Lower lobe of right lung (tissue), 2 donors: Measurements from ENCODE around the gene KIF1C. TPM values are rescaled to one million over a fixed set of nuclear protein-coding genes. Genes with fewer than 3 reads are reported as not detected.
A peak's percentile ranks its signal among the peaks of the same experiment; 100 is the strongest.

Source experiments
- ATAC-seq, 2 donors: fragments of 200-7000 bp; cut with Tn5 transposase; one replicate each; pipeline ENCODE4 v1.9.1; 2020 to 2022; ENCODE audit warnings: mild to moderate bottlenecking in 2 of 2, moderate library complexity in 2 of 2
- DNase-seq: peaks from one replicate; pipeline ENCODE4 v3.0.0-alpha.2; 2020
- H3K27ac ChIP-seq: fragments of 200-600 bp; one replicate; pipeline ENCODE4 v1.8.0; 2022
- H3K27me3 ChIP-seq: fragments of 200-600 bp; one replicate; pipeline ENCODE4 v1.8.0; 2022; ENCODE audit warnings: low read depth
- H3K36me3 ChIP-seq: fragments of 200-600 bp; one replicate; pipeline ENCODE4 v1.8.0; 2022; ENCODE audit warnings: mild to moderate bottlenecking
- H3K4me1 ChIP-seq: fragments of 200-600 bp; one replicate; pipeline ENCODE4 v1.8.0; 2022
- H3K4me3 ChIP-seq: fragments of 200-600 bp; one replicate; pipeline ENCODE4 v1.8.0; 2022; ENCODE audit warnings: mild to moderate bottlenecking
- H3K9me3 ChIP-seq: fragments of 200-600 bp; one replicate; pipeline ENCODE4 v1.8.0; 2022
- intact Hi-C: fragments of 100-400 bp; cut with DNase I; formaldehyde crosslinking; loops from one replicate; pipeline ENCODE4 v1.11.0; 2022
- total RNA-seq: library from RNA; stranded (reverse); fragmentation: NEBNext Ultra II Directional; extraction: Animal tissue kit (Norgen Biotek cat#: 25700); gene quantifications from one replicate; pipeline ENCODE4 v1.2.1, GENCODE V29; 2021
- TF ChIP-seq, protein P1 (sequence below): fragments of 200-600 bp; IDR thresholded peaks from one replicate; pipeline ENCODE4 v1.8.0; 2022; ENCODE audit warnings: antibody characterized with exemption, mild to moderate bottlenecking
- donor health status: DM: no; HTN: yes; CAD: no; lungs with severe emphysema.

Gene KIF1C
- total RNA-seq, 1 donor from 2014 or later, result 182 TPM

DNA sequence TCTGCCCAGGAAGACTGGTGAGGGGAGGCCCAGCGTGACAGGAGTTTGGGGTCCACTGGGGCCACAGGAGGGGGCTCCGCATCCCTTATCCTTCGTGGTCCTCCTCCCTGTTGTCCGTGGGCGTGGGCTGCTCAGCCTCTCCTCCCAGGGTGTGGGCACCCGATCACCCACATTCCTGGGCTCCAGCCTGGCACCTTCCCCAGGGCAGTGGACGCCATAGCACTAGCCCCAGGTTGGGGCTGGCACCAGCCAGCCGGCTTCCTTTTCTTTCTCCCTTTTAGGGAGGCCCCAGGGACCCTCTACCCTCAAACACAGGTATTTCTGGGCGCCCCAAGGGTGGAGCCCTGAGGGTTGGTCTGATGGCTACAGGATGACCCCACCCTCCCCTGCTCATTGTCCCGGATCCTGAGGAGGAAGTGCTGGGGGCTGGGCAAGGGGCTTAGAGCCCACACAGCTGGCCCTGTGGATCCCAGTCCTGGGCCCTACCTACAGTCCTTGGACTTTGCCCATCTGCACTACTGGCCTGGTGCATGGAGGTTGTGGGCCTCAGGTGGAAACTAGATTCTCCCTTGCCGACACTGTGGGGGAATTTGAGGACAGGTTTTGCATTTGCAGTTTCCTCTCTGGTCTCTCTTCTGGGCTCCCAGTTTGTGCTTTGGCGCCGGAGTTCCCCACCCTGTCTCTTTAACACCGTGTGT lies 1.1 kb downstream of the KIF1C start:
- TF ChIP-seq, protein P1, sequence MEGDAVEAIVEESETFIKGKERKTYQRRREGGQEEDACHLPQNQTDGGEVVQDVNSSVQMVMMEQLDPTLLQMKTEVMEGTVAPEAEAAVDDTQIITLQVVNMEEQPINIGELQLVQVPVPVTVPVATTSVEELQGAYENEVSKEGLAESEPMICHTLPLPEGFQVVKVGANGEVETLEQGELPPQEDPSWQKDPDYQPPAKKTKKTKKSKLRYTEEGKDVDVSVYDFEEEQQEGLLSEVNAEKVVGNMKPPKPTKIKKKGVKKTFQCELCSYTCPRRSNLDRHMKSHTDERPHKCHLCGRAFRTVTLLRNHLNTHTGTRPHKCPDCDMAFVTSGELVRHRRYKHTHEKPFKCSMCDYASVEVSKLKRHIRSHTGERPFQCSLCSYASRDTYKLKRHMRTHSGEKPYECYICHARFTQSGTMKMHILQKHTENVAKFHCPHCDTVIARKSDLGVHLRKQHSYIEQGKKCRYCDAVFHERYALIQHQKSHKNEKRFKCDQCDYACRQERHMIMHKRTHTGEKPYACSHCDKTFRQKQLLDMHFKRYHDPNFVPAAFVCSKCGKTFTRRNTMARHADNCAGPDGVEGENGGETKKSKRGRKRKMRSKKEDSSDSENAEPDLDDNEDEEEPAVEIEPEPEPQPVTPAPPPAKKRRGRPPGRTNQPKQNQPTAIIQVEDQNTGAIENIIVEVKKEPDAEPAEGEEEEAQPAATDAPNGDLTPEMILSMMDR, result no peak
- H3K4me1 ChIP-seq, result peaks cover 38% of the 10 kb centered on the region
- peak overlapping the region; percentile 99 for H3K4me3 ChIP-seq
- ATAC-seq (peak; percentile 18 to 29), DNase-seq (peak; percentile 60)
- H3K27me3 ChIP-seq, result no peaks in the 10 kb centered on the region
- peak overlapping the region; percentile 94 for H3K27ac ChIP-seq
- H3K9me3 ChIP-seq, result no peaks in the 10 kb centered on the region
- H3K36me3 ChIP-seq, result peaks cover 30% of the 10 kb centered on the region
- intact Hi-C loops, result no loop called here

DNA sequence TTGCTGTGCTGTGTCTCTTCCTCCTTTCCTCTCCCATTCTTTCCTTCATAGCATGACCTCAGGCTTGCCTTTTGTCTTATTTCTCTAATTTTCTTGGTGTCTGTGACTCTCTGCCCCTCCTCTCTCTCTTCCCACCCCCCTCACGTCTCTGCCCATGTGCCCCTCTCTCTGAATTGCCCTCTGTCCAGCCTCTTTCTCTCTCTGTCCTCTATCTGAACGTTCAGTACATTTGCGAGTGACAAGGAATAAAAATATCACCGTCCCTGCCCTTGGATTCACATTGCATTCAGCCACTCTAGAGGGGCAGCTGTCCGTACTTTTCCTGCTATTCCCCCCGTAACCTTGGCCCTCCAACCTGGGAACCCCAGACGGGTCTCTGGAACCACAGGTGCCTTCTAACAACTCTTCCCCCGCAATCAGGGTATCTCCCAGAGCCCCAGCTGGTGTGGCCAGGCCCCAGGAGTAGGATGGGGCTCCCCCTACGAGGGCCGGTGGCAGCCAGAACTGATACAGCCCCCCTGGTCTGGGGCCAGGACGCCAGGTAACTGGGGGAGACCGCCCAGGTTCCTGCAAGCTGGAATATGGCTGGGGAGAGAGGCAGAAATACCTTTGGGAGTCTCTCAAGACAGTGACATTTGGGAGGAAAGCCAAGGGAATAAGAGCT lies 1.8 kb downstream of the KIF1C start:
- H3K9me3 ChIP-seq, result no peaks in the 10 kb centered on the region
- peak overlapping the region; percentile 99 for H3K4me3 ChIP-seq
- H3K27me3 ChIP-seq, result no peaks in the 10 kb centered on the region
- ATAC-seq (no peak), DNase-seq (no peak)
- TF ChIP-seq, protein P1, result no peak
- H3K4me1 ChIP-seq, result peaks cover 38% of the 10 kb centered on the region
- peaks cover 37% of the 10 kb centered on the region for H3K36me3 ChIP-seq
- intact Hi-C loops, result no loop called here
- H3K27ac ChIP-seq, result peak overlapping the region; percentile 94

DNA sequence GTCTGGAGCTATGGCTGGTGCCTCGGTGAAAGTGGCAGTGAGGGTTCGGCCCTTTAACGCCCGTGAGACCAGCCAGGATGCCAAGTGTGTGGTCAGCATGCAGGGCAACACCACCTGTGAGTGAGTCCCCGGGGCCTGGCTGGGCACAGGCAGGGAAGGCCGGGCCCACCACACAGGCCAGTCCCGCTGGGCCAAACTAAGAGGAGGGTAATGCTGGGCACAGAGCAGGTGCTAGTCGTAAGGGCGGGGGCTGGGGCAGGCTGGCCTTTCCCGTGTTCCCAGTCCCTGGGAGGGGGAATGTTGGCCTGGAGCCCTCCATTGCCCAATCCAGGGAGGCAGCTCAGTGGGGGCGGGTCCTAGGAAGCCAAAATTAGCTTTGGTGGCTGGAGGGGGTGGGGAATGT lies 2.5 kb downstream of the KIF1C start:
- intact Hi-C loops, result no loop called here
- ATAC-seq (peak; percentile 0 to 2), DNase-seq (peak; percentile 75)
- Histone ChIP-seq H3K36me3 (peaks cover 44% of the 10 kb centered on the region), H3K27me3 (no peaks in the 10 kb centered on the region), H3K4me3 (peak overlapping the region; percentile 99), H3K27ac (peak overlapping the region; percentile 94), H3K9me3 (no peaks in the 10 kb centered on the region), H3K4me1 (peaks cover 38% of the 10 kb centered on the region)
- TF ChIP-seq, protein P1, result no peak

DNA sequence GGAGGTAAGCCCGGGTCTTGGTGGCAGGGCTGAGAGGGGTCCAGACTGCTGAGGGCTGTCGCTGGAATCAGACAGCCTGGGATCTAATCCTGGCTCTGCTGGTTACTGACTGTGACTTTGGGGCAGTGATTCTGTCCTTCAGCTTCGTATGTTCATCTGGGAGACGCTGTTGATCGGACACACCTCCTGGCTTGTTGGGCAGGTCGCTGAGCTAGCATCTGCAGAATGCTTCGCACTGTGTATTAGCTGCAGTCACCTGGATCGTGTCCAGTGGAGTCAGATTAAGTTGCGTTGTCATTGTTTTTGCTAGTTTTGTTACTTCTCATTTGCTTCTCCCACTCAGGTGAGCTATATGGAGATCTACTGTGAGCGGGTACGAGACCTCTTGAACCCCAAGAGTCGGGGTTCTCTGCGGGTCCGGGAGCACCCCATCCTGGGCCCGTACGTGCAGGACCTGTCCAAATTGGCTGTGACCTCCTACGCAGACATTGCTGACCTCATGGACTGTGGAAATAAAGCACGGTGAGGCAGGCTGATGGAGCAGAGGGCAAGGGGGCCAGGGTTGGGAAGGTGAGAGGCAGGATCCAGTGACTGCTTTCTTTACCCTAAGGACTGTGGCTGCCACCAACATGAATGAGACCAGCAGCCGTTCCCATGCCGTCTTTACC lies 4.5 kb downstream of the KIF1C start:
- Histone ChIP-seq H3K36me3 (peaks cover 64% of the 10 kb centered on the region), H3K27ac (no peak overlapping the region), H3K27me3 (no peaks in the 10 kb centered on the region), H3K4me3 (no peak overlapping the region), H3K4me1 (peaks cover 30% of the 10 kb centered on the region), H3K9me3 (no peaks in the 10 kb centered on the region)
- TF ChIP-seq, protein P1, result no peak
- DNase-seq (no peak), ATAC-seq (no peak)
- intact Hi-C loops, result no loop called here

DNA sequence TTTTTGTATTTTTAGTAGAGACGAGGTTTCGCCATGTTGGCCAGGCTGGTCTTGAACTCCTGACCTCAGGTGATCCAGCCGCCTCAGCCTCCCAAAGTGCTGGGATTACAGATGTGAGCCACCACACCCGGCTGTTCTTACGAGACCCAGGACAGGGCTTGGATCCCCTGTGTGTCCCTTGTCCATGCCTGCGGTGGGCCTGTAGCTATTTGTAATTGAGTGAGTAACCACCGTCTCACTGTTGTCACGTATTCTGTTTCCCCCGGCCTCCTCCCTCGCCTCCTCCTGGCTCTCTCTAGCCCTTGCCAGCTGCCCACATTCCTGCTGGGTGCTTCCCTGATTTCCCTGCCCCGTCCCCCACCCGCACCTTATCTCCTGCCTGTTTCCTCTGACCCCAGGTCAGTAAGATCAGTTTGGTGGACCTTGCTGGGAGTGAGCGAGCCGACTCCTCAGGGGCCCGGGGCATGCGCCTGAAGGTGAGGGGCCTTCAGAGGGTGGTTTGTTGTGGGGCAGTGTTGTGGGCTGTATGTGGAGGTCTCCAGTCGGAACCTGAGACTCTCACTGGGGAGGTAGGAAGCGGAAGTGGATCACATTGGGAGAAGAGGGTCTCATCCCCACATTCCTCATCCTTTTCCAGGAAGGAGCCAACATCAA lies 5.6 kb downstream of the KIF1C start:
- intact Hi-C loops, result no loop called here
- Histone ChIP-seq H3K9me3 (no peaks in the 10 kb centered on the region), H3K4me1 (peaks cover 29% of the 10 kb centered on the region), H3K27ac (no peak overlapping the region), H3K27me3 (no peaks in the 10 kb centered on the region), H3K36me3 (peaks cover 75% of the 10 kb centered on the region), H3K4me3 (no peak overlapping the region)
- ATAC-seq (no peak), DNase-seq (no peak)
- TF ChIP-seq, protein P1, result no peak
